GM13977 (cell line): ENCODE results near the gene CCDC106.

ENCODE experiments used
- DNase-seq: peaks from one replicate; pipeline ENCODE4 v3.0.0; 2012; ENCODE audit warnings: low spot score
- CTCF ChIP-seq: IDR thresholded peaks from 2 replicates; pipeline ENCODE4 v1.5.1; 2012; ENCODE audit warnings: mild to moderate bottlenecking, control low read depth; ENCODE audit not compliant: insufficient read depth; ENCODE audit errors: extremely low read depth, missing control alignments
- in situ Hi-C: fragments of 300-500 bp; cut with MboI; formaldehyde crosslinking; loops from one replicate; pipeline ENCODE4 v1.12.0; 2022; ENCODE audit warnings: low sequenced_read_pairs, low pct_unique_long_range_greater_than_20kb, mixed read lengths, inconsistent platforms; ENCODE audit not compliant: unreplicated experiment

The CCDC106 gene

GRCh38 chr19:55694656-55695491, 46.9 kb downstream of the CCDC106 start:
- DNase-seq: no peak
- no peak for TF ChIP-seq CTCF
- in situ Hi-C loops: loop anchor here (25.0 kb wide), 1 partner anchor 617 kb away; the partner anchor contains the start of gene ZSCAN5A

- in situ Hi-C loops: loop anchor here (25.0 kb wide), 1 partner anchor 617 kb away; the partner anchor contains the start of gene ZSCAN5A
- no peak for DNase-seq
These were observed 47.7 kb downstream of the CCDC106 start for GRCh38 chr19:55695511-55696290.

GRCh38 chr19:55696301-55697068, 48.5 kb downstream of the CCDC106 start:
- DNase-seq: no peak
- in situ Hi-C loops: loop anchor here (25.0 kb wide), 1 partner anchor 616 kb away; the partner anchor contains the start of gene ZSCAN5A
- no peak for TF ChIP-seq CTCF

More at GRCh38 chr19:55695511-55696290, 47.7 kb downstream of the CCDC106 start:
- no peak for TF ChIP-seq CTCF

DNA sequence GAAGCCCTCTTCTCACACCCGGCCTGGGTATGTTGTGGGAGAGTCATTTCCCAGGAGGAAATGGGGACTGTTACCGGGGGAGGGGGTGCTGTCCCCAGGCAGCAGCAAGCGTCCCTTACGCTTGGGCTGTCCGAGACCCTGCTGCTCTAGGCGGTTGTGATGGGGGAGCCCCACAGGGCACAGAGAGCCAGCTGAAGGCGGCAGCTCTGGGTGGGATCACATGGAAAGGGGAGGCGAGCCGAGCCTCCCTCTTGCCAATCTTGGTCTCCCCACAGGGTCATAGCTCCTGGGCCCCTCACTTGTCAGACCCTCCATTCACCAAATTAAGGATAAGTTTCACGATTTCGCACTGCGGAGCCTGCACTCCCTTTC, 49.0 kb downstream of the CCDC106 start:
- in situ Hi-C loops: loop anchor here (25.0 kb wide), 1 partner anchor 615 kb away; the partner anchor contains the start of gene ZSCAN5A
- DNase-seq: no peak

DNA sequence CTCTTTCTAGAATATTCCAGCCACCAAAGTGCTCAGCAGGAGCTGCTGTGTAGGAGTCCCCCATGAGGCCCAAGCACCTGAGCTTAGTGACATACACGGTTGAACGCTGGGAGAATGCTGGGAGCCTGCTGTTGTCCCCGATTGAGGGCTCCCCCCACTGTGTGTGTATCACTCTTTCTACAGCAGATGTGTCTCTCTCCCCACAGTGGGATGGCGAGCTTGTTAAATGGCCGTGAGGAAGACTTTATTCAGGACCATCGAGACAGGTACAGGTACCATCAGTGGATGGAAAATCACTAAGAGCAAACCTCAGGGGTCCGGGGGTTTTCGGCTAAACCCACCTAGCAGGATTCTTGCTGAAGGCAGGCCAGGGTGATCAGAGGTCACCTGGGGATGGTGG, 49.7 kb downstream of the CCDC106 start:
- in situ Hi-C loops: loop anchor here (25.0 kb wide), 1 partner anchor 615 kb away; the partner anchor contains the start of gene ZSCAN5A
- no peak for TF ChIP-seq CTCF
- no peak for DNase-seq

More for the DNA sequence above, 49.0 kb downstream of the CCDC106 start:
- no peak for TF ChIP-seq CTCF

DNA sequence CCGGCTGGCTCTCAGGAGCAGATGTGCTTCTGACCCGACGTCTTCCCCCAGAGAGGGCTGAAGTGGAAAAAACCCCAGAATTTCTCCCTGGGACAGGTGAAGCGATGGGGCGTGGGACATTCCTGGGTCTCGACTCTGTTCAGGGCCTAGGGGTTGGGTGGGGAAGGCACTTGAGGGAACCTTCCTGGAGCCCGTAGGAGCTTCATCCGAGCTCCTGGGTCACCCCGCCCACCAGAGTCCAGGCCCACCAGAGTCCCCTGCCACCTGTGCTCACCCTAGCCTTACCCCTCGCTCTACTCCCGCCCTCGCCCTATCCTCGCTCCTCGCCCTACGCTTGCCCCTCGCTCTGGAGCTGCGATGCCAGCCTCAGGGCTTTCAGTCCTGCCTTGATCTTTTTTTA, 50.2 kb downstream of the CCDC106 start:
- DNase-seq: no peak
- in situ Hi-C loops: loop anchor here (25.0 kb wide), 1 partner anchor 614 kb away; the partner anchor contains the start of gene ZSCAN5A
- TF ChIP-seq CTCF: no peak
